Measurements from ENCODE around the gene DRD1. TPM values are rescaled to one million over a fixed set of nuclear protein-coding genes. Genes with fewer than 3 reads are reported as not detected.

Gene DRD1
- total RNA-seq, 1 experiment from 2014 or later, result 0.54 TPM

- no peaks in the 10 kb centered on the region for H3K79me2 ChIP-seq (ENCODE audit: insufficient read depth, low read length)
- H3K9me2 ChIP-seq (ENCODE audit: insufficient read depth), result no peaks in the 10 kb centered on the region
- POLR2A ChIA-PET, result no interaction called here
- no peaks in the 10 kb centered on the region for H3K36me3 ChIP-seq (ENCODE audit: control insufficient read depth in 1 of 2, insufficient read depth in 2 of 2, low read length in 2 of 2)
- no peak overlapping the region for H3K9ac ChIP-seq (ENCODE audit: low read length)
- BruUV-seq (replicated peaks), result no TSS peak
- H3K9me3 ChIP-seq (ENCODE audit: control insufficient read depth in 1 of 2, insufficient read depth in 1 of 2, low read depth in 1 of 2, low read length in 2 of 2), result peaks cover 0 to 4% of the 10 kb centered on the region in 2 experiments; a peak in 1 of 4 replicates
- CTCF ChIA-PET, result no interaction called here
- intact Hi-C loops (cut with micrococcal nuclease), result no loop called here
- H3K27me3 ChIP-seq (ENCODE audit: insufficient read depth, low read length), result no peaks in the 10 kb centered on the region
- H3K27ac ChIP-seq (ENCODE audit: low read depth, low read length), result no peak overlapping the region
- TF ChIP-seq ATF3 (IDR thresholded peaks at IDR 0.05), result no peak
- no peak for TF ChIP-seq CEBPB (IDR thresholded peaks at IDR 0.05; ENCODE audit: low read depth)
- no peak for TF ChIP-seq POLR2A (IDR thresholded peaks at IDR 0.05; ENCODE audit: borderline replicate concordance, extremely low read depth, insufficient read depth, insufficient read length)
- no peak for TF ChIP-seq REST (IDR thresholded peaks at IDR 0.05; ENCODE audit: low read depth)
- TF ChIP-seq CTCF (IDR thresholded peaks at IDR 0.05 in 2 of 3, conservative IDR thresholded peaks at IDR 0.05 in 1 of 3; ENCODE audit: borderline replicate concordance in 1 of 3, insufficient read depth in 1 of 3, low read depth in 2 of 3, low read length in 2 of 3), result no peak
- TF ChIP-seq JUND (IDR thresholded peaks at IDR 0.05), result no peak
- TF ChIP-seq EGR1 (IDR thresholded peaks at IDR 0.05; ENCODE audit: low read depth), result no peak
- TF ChIP-seq FOSL1 (IDR thresholded peaks at IDR 0.05; ENCODE audit: low read depth), result no peak
- no peak for TF ChIP-seq RAD21 (IDR thresholded peaks at IDR 0.05; ENCODE audit: low read depth)
- TF ChIP-seq POLR2AphosphoS5 (IDR thresholded peaks at IDR 0.05; ENCODE audit: low read depth, low read length), result no peak
- TF ChIP-seq ZBTB33 (IDR thresholded peaks at IDR 0.05; ENCODE audit: extremely low read depth, insufficient replicate concordance, low read length), result no peak
- no peak for TF ChIP-seq TCF7L2 (IDR thresholded peaks at IDR 0.05; ENCODE audit: borderline replicate concordance, extremely low read depth, insufficient read depth, insufficient read length)
- TF ChIP-seq MAX (IDR thresholded peaks at IDR 0.05), result no peak
- TF ChIP-seq SP1 (IDR thresholded peaks at IDR 0.05; ENCODE audit: low read depth), result no peak
- TF ChIP-seq YY1 (IDR thresholded peaks at IDR 0.05; ENCODE audit: extremely low read depth, insufficient replicate concordance, low read depth, low read length), result no peak
- no peak for TF ChIP-seq SRF (IDR thresholded peaks at IDR 0.05; ENCODE audit: low read depth)
- no peak for TF ChIP-seq EZH2 (IDR thresholded peaks at IDR 0.05)
- TF ChIP-seq SIN3A (IDR thresholded peaks at IDR 0.05; ENCODE audit: low read depth), result no peak
- TF ChIP-seq ELF1 (IDR thresholded peaks at IDR 0.05; ENCODE audit: borderline replicate concordance, low read depth), result no peak
- no peak overlapping the region for H2AFZ ChIP-seq (ENCODE audit: low read depth, low read length, poor library complexity, severe bottlenecking)
- peaks cover 0 to 11% of the 10 kb centered on the region in 2 experiments; a peak in 1 of 4 replicates for H3K4me1 ChIP-seq (ENCODE audit: control insufficient read depth in 1 of 2, insufficient read depth in 2 of 2, low read length in 2 of 2)
- ATAC-seq (no peak), DNase-seq (ENCODE audit: low read depth, low spot score) (no peak)
- no peak overlapping the region for H3K4me3 ChIP-seq (replicated peaks in 1 of 2; ENCODE audit: low read depth in 1 of 2, low read length in 2 of 2)
- H4K20me1 ChIP-seq (ENCODE audit: insufficient read depth), result no peaks in the 10 kb centered on the region
- H3K4me2 ChIP-seq (ENCODE audit: low read length), result no peak overlapping the region
- RAD21 ChIA-PET (ENCODE audit: low non-redundant PET in 1 of 2, low total read pairs in 2 of 2, uncharacterized antibody in 2 of 2, unreplicated experiment in 2 of 2), result no interaction called here
Observed at GRCh38 chr5:175417384-175417783, 26.6 kb downstream of the DRD1 start.

All from HCT116 (cell line).